Naive B cell (primary cell): ENCODE results near the gene UST. TPM values are rescaled to one million over a fixed set of nuclear protein-coding genes. Genes with fewer than 3 reads are reported as not detected.
"Not testable (repeated sequence)": the region's sequence is repeated elsewhere in the genome, so short reads cannot be mapped to it uniquely, and the experiment has no call there.

ENCODE experiments used
- ATAC-seq, 2 donors: fragments of 150-1000 bp; cut with Tn5 transposase; 2 replicates each; pipeline ENCODE4 v1.10.0; 2021; ENCODE audit warnings: low read depth in 2 of 2, mild to moderate bottlenecking in 2 of 2, moderate library complexity in 2 of 2
- DNase-seq: peaks from one replicate; pipeline ENCODE4 v3.0.0; 2022
- H3K27ac Mint-ChIP-seq, 6 donors: one replicate each; pipeline ENCODE4 v1.8.0; 2020 to 2022; ENCODE audit warnings: mild to moderate bottlenecking in 6 of 6, mixed read lengths in 6 of 6, moderate library complexity in 5 of 6, inconsistent platforms in 2 of 6
- H3K27me3 Mint-ChIP-seq, 3 donors: one replicate each; pipeline ENCODE4 v1.8.0; 2021 to 2022; ENCODE audit warnings: mixed read lengths in 3 of 3, mild to moderate bottlenecking in 1 of 3
- H3K36me3 Mint-ChIP-seq, 2 donors: one replicate each; pipeline ENCODE4 v1.8.0; 2020 to 2022; ENCODE audit warnings: mixed read lengths in 2 of 2, inconsistent platforms in 1 of 2, mild to moderate bottlenecking in 1 of 2
- H3K4me1 Mint-ChIP-seq, 3 donors: one replicate each; pipeline ENCODE4 v1.8.0; 2020 to 2022; ENCODE audit warnings: mixed read lengths in 3 of 3, inconsistent platforms in 1 of 3, mild to moderate bottlenecking in 1 of 3, moderate library complexity in 1 of 3
- H3K4me3 Mint-ChIP-seq, 8 donors: one replicate each; pipeline ENCODE4 v1.8.0; 2020 to 2022; ENCODE audit warnings: mild to moderate bottlenecking in 8 of 8, mixed read lengths in 8 of 8, moderate library complexity in 8 of 8, inconsistent platforms in 2 of 8
- H3K9me3 Mint-ChIP-seq, 7 donors: one replicate each; pipeline ENCODE4 v1.8.0; 2020 to 2022; ENCODE audit warnings: mixed read lengths in 7 of 7, mild to moderate bottlenecking in 5 of 7, inconsistent platforms in 2 of 7, moderate library complexity in 1 of 7
- polyA plus RNA-seq, 6 donors: library from polyadenylated mRNA; unstranded; fragments of 300-500 nt; fragmentation: Illumina TruSeq; gene quantifications; one replicate each; pipeline ENCODE4 v1.2.3, GENCODE V29; 2021; ENCODE audit warnings: low read depth in 6 of 6

UST gene
- polyA plus RNA-seq, 6 donors from 2014 or later, result 2.8 to 7.2 (median 5.2) TPM

- peaks cover 0 to 7% of the 10 kb centered on the region in 2 donors for H3K36me3 Mint-ChIP-seq
- H3K4me3 Mint-ChIP-seq, result no peak overlapping the region
- ATAC-seq (no peak), DNase-seq (no peak)
- peaks cover 15 to 20% (median 18%) of the 10 kb centered on the region in 3 donors for H3K4me1 Mint-ChIP-seq
- peak overlapping the region in 1 of 6 donors; percentile 54 for H3K27ac Mint-ChIP-seq
- no peaks in the 10 kb centered on the region for H3K27me3 Mint-ChIP-seq
- no peaks in the 10 kb centered on the region for H3K9me3 Mint-ChIP-seq
Observed at GRCh38 chr6:148968771-148969602, 222.2 kb downstream of the UST start.

- ATAC-seq, result no peak
- Mint-ChIP-seq H3K4me3 (no peak overlapping the region), H3K4me1 (peaks cover 15 to 20% (median 18%) of the 10 kb centered on the region in 3 donors), H3K27me3 (no peaks in the 10 kb centered on the region), H3K36me3 (peaks cover 0 to 7% of the 10 kb centered on the region in 2 donors), H3K27ac (peak overlapping the region in 1 of 6 donors; percentile 78), H3K9me3 (no peaks in the 10 kb centered on the region)
- no peak for DNase-seq
Observed at GRCh38 chr6:148969603-148970061, 222.8 kb downstream of the UST start.

- no peak for DNase-seq
- H3K27ac Mint-ChIP-seq, result peak overlapping the region in 5 of 6 donors; percentile 4 to 91 (median 77)
- no peaks in the 10 kb centered on the region for H3K27me3 Mint-ChIP-seq
- H3K9me3 Mint-ChIP-seq, result no peaks in the 10 kb centered on the region
- peaks cover 7 to 16% of the 10 kb centered on the region in 2 donors for H3K36me3 Mint-ChIP-seq
- H3K4me1 Mint-ChIP-seq, result peaks cover 18 to 20% (median 20%) of the 10 kb centered on the region in 3 donors
- H3K4me3 Mint-ChIP-seq, result peak overlapping the region in 3 of 8 donors; percentile 3 to 35 (median 4)
- ATAC-seq, result no peak
Observed at GRCh38 chr6:148971031-148971927, 224.4 kb downstream of the UST start.

- Mint-ChIP-seq H3K36me3 (peaks cover 7 to 16% of the 10 kb centered on the region in 2 donors), H3K4me1 (peaks cover 18 to 20% (median 20%) of the 10 kb centered on the region in 3 donors), H3K27ac (peak overlapping the region in 4 of 6 donors; percentile 4 to 91 (median 50)), H3K9me3 (no peaks in the 10 kb centered on the region), H3K4me3 (peak overlapping the region in 4 of 8 donors; percentile 10 to 57 (median 44)), H3K27me3 (no peaks in the 10 kb centered on the region)
- DNase-seq (peak; percentile 71), ATAC-seq (peak; percentile 98)
Observed at GRCh38 chr6:148972481-148972880, 225.7 kb downstream of the UST start.

DNA sequence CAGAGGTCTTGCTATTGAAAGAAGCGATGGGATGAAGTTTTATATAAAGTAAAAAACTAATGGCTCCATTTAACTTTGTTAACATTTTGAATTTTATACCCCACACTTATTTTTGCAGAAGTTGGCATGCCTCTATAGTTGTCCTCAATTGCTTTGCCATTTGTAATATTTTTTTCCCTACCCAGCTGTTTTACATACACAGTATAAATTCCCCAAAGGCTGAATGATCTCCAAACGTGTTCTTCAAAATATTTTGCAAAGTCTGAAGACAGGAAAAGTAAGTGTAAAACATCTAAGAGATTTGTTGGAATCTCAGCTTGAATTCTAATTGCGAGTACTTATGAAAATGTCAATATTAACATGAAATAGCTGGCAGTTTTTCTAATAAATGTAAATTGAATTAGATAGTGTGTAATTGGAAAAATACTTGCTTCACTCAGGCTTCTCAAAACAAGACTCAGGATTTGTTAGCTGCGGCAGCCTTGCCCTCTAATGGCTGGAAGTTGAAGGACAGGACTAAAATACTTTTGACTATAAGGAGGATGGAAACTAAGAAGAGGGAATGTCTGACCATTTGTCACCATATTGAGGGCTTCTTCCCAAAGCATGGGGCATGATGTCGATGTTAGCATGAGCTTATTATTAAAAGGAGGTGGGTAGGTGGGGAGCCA lies 226.8 kb downstream of the UST start:
- no peak for DNase-seq
- Mint-ChIP-seq H3K27me3 (no peaks in the 10 kb centered on the region), H3K4me1 (peaks cover 18 to 20% (median 20%) of the 10 kb centered on the region in 3 donors), H3K36me3 (peaks cover 11 to 16% of the 10 kb centered on the region in 2 donors), H3K9me3 (no peaks in the 10 kb centered on the region), H3K27ac (peak overlapping the region in 2 of 6 donors; percentile 42 to 76), H3K4me3 (no peak overlapping the region)
- no peak for ATAC-seq

DNA sequence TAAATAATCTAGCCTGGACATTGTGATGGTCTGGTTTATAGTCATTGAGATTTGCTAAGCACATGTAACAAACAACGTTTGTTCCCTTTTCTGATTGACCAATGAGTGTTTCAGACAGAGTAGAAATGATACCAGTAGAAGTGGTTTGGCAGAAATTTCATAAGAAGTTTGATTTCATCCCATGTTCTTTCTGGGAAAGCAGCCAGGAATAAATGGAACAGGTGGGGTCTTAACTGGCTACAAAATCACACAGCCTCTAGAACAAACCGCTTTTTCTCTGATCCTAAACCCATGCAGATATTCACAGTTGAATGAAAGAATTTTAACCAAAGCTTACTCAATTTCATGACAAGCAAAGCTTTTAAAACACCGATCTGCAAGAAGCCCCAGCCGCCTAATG lies 227.5 kb downstream of the UST start:
- Mint-ChIP-seq H3K4me1 (peaks cover 18 to 20% (median 20%) of the 10 kb centered on the region in 3 donors), H3K4me3 (no peak overlapping the region), H3K27ac (no peak overlapping the region), H3K36me3 (peaks cover 11 to 16% of the 10 kb centered on the region in 2 donors), H3K27me3 (no peaks in the 10 kb centered on the region), H3K9me3 (no peaks in the 10 kb centered on the region)
- DNase-seq (no peak), ATAC-seq (no peak)

DNA sequence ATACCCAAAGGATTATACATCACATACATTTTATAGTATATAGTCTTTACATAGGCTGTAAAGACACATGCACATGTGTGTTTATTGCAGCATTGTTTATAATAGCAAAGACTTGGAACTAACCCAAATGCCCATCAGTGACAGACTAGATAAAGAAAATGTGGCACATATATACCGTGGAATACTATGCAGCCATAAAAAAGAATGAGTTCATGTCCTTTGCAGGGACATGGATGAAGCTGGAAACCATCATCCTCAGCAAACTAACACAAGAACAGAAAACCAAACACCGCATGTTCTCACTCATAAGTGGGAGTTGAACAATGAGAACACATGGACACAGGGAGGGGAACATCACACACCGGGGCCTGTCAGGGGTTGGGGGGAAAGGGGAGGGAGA lies 231.5 kb downstream of the UST start:
- peaks cover 11 to 22% of the 10 kb centered on the region in 2 donors for H3K36me3 Mint-ChIP-seq
- not testable (repeated sequence) for H3K9me3 Mint-ChIP-seq, H3K27me3 Mint-ChIP-seq, DNase-seq, H3K4me1 Mint-ChIP-seq, ATAC-seq, H3K27ac Mint-ChIP-seq, H3K4me3 Mint-ChIP-seq

GRCh38 chr6:148979014-148979901 lies 232.4 kb downstream of the UST start:
- DNase-seq (no peak), ATAC-seq (no peak)
- Mint-ChIP-seq H3K4me3 (no peak overlapping the region), H3K27ac (no peak overlapping the region), H3K36me3 (peaks cover 11 to 22% of the 10 kb centered on the region in 2 donors), H3K27me3 (no peaks in the 10 kb centered on the region), H3K9me3 (no peaks in the 10 kb centered on the region), H3K4me1 (peaks cover 0 to 10% (median 9%) of the 10 kb centered on the region in 3 donors)

GRCh38 chr6:148980234-148980633 lies 233.4 kb downstream of the UST start:
- DNase-seq, result no peak
- Mint-ChIP-seq H3K36me3 (peaks cover 16 to 19% of the 10 kb centered on the region in 2 donors), H3K9me3 (no peaks in the 10 kb centered on the region), H3K4me1 (peaks cover 0 to 13% (median 11%) of the 10 kb centered on the region in 3 donors), H3K27me3 (no peaks in the 10 kb centered on the region), H3K27ac (peak overlapping the region in 1 of 6 donors; percentile 60), H3K4me3 (no peak overlapping the region)
- no peak for ATAC-seq

- no peak overlapping the region for H3K27ac Mint-ChIP-seq
- ATAC-seq, result no peak
Observed at GRCh38 chr6:148981515-148981914, 234.7 kb downstream of the UST start.

DNA sequence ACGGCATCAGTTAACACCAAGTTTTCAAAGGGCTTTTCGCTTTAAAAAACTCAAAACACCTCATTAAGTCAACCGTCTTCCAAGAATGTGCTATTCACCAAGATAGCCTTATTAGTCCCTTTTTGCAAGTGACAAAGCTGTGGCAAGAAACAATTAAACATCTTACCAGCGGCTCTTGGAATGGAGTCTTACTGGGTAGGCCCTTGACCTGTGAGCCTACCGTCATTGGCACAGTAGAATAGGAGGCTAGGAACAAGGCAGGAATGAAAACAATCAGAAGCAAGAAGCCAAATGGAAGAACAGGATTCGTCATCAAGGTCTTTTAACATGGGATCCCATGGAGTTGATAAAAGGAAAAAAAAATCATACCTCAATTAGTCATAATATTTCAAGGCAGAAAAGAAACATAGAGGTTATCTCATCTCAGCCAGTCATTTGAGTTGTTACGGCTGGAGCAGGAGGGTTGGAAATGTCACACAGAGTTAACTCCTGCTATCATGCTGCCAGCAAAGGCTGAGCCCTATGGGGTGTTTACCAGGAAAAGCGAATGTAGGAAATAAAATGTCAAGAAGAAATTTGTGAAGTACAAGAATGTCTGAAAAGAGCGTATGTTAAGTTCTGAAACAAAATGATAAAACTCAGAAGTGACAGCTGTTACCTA lies 236.4 kb downstream of the UST start:
- ATAC-seq, result no peak
- H3K36me3 Mint-ChIP-seq, result peaks cover 7 to 13% of the 10 kb centered on the region in 2 donors
- H3K9me3 Mint-ChIP-seq, result no peaks in the 10 kb centered on the region
- H3K4me1 Mint-ChIP-seq, result peaks cover 23 to 41% (median 28%) of the 10 kb centered on the region in 3 donors
- no peaks in the 10 kb centered on the region for H3K27me3 Mint-ChIP-seq
- DNase-seq, result no peak
- peak overlapping the region in 4 of 6 donors; percentile 3 to 88 (median 66) for H3K27ac Mint-ChIP-seq
- no peak overlapping the region for H3K4me3 Mint-ChIP-seq

More at GRCh38 chr6:148981515-148981914, 234.7 kb downstream of the UST start:
- H3K36me3 Mint-ChIP-seq, result peaks cover 11 to 13% of the 10 kb centered on the region in 2 donors
- H3K4me3 Mint-ChIP-seq, result no peak overlapping the region
- H3K9me3 Mint-ChIP-seq, result no peaks in the 10 kb centered on the region
- H3K27me3 Mint-ChIP-seq, result no peaks in the 10 kb centered on the region
- DNase-seq, result no peak
- H3K4me1 Mint-ChIP-seq, result peaks cover 11 to 24% (median 12%) of the 10 kb centered on the region in 3 donors

GRCh38 chr6:148983966-148984365 lies 237.1 kb downstream of the UST start:
- DNase-seq (no peak), ATAC-seq (no peak)
- Mint-ChIP-seq H3K4me3 (no peak overlapping the region), H3K4me1 (peaks cover 28 to 48% (median 35%) of the 10 kb centered on the region in 3 donors), H3K27ac (no peak overlapping the region), H3K9me3 (no peaks in the 10 kb centered on the region), H3K27me3 (no peaks in the 10 kb centered on the region), H3K36me3 (peaks cover 7 to 13% of the 10 kb centered on the region in 2 donors)
